ENCODE measurements around the gene C19orf85.

Gene C19orf85

DNA sequence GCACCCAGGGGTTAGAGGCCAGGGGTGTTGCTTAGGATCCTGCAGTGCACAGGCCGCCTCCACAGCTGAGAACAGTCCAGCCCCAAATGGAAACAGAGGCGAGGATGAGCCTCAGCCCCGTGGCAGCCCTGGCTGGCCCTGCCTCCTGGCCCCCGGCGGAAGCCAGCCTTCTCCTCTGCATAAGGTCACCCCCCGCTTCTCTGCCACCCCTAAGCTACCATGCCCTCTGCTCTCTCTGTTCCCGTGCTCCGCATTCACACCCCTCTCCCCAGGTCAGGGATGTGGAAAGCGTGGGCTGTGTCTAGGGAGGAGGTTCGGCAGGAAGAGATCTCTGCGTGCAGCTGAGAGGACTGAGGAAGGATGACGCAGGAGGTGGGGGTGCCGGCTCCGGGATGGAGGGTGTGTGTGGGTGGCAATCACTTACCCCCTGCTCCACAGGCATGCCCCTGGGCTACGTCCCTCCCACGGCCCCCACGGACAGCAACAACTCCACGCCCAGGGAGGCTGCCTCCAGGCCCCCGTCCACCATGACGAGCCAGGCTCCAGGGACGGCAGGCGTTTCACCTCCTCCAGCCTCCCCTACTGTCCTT lies 29.7 kb upstream of the C19orf85 start:
- ChIA-PET POLR2A (interaction anchor here (0.6 kb wide), 1 partner anchor 109 kb away, joined by 3 read pairs; the partner anchor contains the start of gene RPL28), CTCF (interaction anchor here (0.7 to 8.2 kb wide), 3 partner anchors 10 to 27 kb away, joined by 3 to 43 read pairs (median 8); no protein-coding TSS in a partner anchor)
- no peak for TF ChIP-seq CTCF (IDR thresholded peaks at IDR 0.05; ENCODE audit: control extremely low read depth, extremely low read depth, low read depth, missing control alignments)
- no peak for DNase-seq (ENCODE audit: extremely low spot score)

DNA sequence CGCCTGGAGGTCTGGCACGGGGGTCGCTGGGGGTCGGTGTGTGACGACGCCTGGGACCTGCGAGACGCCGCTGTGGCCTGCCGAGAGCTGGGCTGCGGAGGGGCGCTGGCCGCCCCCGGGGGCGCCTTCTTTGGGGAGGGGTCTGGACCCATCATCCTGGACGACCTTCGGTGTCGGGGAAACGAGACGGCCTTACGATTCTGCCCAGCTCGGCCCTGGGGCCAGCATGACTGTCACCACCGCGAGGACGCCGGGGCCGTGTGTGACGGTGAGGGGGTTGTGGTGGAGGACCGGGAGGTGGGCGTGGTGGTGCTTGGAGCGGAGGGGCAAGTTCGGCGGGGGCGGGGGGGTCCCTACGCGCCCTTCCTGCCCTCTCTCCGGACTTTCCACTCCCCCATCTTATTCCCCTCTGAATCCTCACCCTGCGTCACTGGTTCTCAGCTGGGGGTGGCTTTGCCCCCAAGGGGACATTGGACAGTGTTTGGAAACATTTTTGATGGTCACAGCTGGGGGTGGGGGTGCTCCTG lies 29.2 kb upstream of the C19orf85 start:
- ChIA-PET CTCF (interaction anchor here (1.0 to 8.2 kb wide), 3 partner anchors 11 to 139 kb away, joined by 3 to 43 read pairs (median 8); no protein-coding TSS in a partner anchor), POLR2A (interaction anchor here (0.6 to 0.7 kb wide), 2 partner anchors 8 to 108 kb away, joined by 3 read pairs; partner anchors contain the start of gene RPL28)
- no peak for TF ChIP-seq CTCF (IDR thresholded peaks at IDR 0.05; ENCODE audit: control extremely low read depth, extremely low read depth, low read depth, missing control alignments)
- DNase-seq (ENCODE audit: extremely low spot score), result no peak

GRCh38 chr19:55493052-55493644 lies 28.6 kb upstream of the C19orf85 start:
- POLR2A ChIA-PET, result interaction anchor here (0.7 kb wide), 1 partner anchor 8 kb away, joined by 3 read pairs; no protein-coding TSS in a partner anchor
- CTCF ChIA-PET, result interaction anchor here (0.8 to 8.2 kb wide), 3 partner anchors 11 to 139 kb away, joined by 3 to 43 read pairs (median 3); no protein-coding TSS in a partner anchor
- no peak for TF ChIP-seq CTCF (IDR thresholded peaks at IDR 0.05; ENCODE audit: control extremely low read depth, extremely low read depth, low read depth, missing control alignments)
- no peak for DNase-seq (ENCODE audit: extremely low spot score)

DNA sequence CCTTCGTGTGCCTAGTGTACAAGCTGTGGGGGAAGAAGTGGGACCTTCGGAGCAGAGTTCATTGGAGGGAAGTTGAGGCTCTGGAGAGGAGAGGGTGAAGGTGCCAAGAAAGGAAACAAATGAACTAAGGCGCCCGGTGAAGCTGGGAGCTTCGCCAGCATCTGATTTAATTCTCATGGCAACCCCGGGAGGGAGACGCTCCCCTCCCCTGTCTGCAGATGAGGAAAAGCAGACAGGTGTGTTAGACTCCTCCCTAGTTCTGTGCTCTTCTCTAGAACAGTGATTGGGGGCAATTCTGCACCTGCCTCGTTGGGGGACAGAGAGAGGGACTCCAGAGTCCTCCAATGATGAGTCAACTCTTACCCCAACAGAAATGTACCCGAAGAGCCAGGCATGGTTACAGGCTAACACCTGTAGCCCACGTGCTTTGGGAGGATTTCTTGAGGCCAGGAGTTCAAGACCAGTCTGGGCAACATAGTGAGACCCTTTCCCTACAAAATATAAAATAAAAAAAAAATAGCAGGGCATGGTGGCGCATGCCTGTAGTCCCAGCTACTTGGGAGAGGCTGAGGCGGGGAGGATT lies 27.9 kb upstream of the C19orf85 start:
- ChIA-PET POLR2A (no interaction called here), CTCF (interaction anchor here (0.8 to 8.2 kb wide), 3 partner anchors 12 to 140 kb away, joined by 3 to 43 read pairs (median 3); no protein-coding TSS in a partner anchor)
- TF ChIP-seq CTCF (IDR thresholded peaks at IDR 0.05; ENCODE audit: control extremely low read depth, extremely low read depth, low read depth, missing control alignments), result no peak
- no peak for DNase-seq (ENCODE audit: extremely low spot score)

- ChIA-PET POLR2A (no interaction called here), CTCF (interaction anchor here (8.2 kb wide), 1 partner anchor 13 kb away, joined by 43 read pairs; no protein-coding TSS in a partner anchor)
- DNase-seq (ENCODE audit: extremely low spot score), result no peak
- TF ChIP-seq CTCF (IDR thresholded peaks at IDR 0.05; ENCODE audit: control extremely low read depth, extremely low read depth, low read depth, missing control alignments), result no peak
Observed at GRCh38 chr19:55491546-55492360, 27.2 kb upstream of the C19orf85 start.

Data from GM10248 (cell line).